Immature natural killer cell (primary cell): ENCODE measurements around the gene EMSY. TPM values are rescaled to one million over a fixed set of nuclear protein-coding genes. Genes with fewer than 3 reads are reported as not detected.
"Not testable (repeated sequence)": the region's sequence is repeated elsewhere in the genome, so short reads cannot be mapped to it uniquely, and the experiment has no call there.

Experiments
- DNase-seq, 3 donors: peaks; one replicate each; pipeline ENCODE4 v3.0.0; 2022; ENCODE audit warnings: mixed read lengths in 1 of 3
- H3K27ac Mint-ChIP-seq, 6 donors: one replicate each; pipeline ENCODE4 v1.8.0; 2020; ENCODE audit warnings: mixed read lengths in 6 of 6, mild to moderate bottlenecking in 5 of 6, inconsistent platforms in 4 of 6, moderate library complexity in 3 of 6
- H3K27me3 Mint-ChIP-seq, 3 donors: one replicate each; pipeline ENCODE4 v1.8.0; 2020 to 2021; ENCODE audit warnings: low read depth in 3 of 3, mild to moderate bottlenecking in 3 of 3, mixed read lengths in 3 of 3, moderate library complexity in 3 of 3, inconsistent platforms in 1 of 3
- H3K36me3 Mint-ChIP-seq, 3 donors: one replicate each; pipeline ENCODE4 v1.8.0; 2020; ENCODE audit warnings: mixed read lengths in 3 of 3, inconsistent platforms in 2 of 3, mild to moderate bottlenecking in 2 of 3
- H3K4me1 Mint-ChIP-seq, 2 donors: one replicate each; pipeline ENCODE4 v1.8.0; 2020; ENCODE audit warnings: inconsistent platforms in 2 of 2, mild to moderate bottlenecking in 2 of 2, mixed read lengths in 2 of 2, moderate library complexity in 1 of 2
- H3K4me3 Mint-ChIP-seq, 5 donors: one replicate each; pipeline ENCODE4 v1.8.0; 2020; ENCODE audit warnings: mild to moderate bottlenecking in 5 of 5, mixed read lengths in 5 of 5, inconsistent platforms in 3 of 5, moderate library complexity in 3 of 5
- H3K9me3 Mint-ChIP-seq, 6 donors: one replicate each; pipeline ENCODE4 v1.8.0; 2020; ENCODE audit warnings: mild to moderate bottlenecking in 6 of 6, mixed read lengths in 6 of 6, inconsistent platforms in 4 of 6, moderate library complexity in 3 of 6
- polyA plus RNA-seq, 3 donors: library from polyadenylated mRNA; unstranded; fragments of 300-500 nt; fragmentation: Illumina TruSeq; gene quantifications; one replicate each; pipeline ENCODE4 v1.2.3, GENCODE V29; 2021

EMSY gene
- polyA plus RNA-seq, 3 donors from 2014 or later, result 14.4 to 16.9 (median 15.5) TPM

GRCh38 chr11:76592025-76592914 lies 147.5 kb downstream of the EMSY start:
- Mint-ChIP-seq H3K4me1 (peaks cover 5 to 7% of the 10 kb centered on the region in 2 donors), H3K4me3 (no peak overlapping the region), H3K27me3 (peaks cover 0 to 7% (median 1%) of the 10 kb centered on the region in 3 donors), H3K36me3 (no peaks in the 10 kb centered on the region), H3K27ac (no peak overlapping the region), H3K9me3 (peaks cover 0 to 2% (median 0%) of the 10 kb centered on the region in 6 donors)
- no peak for DNase-seq

GRCh38 chr11:76592961-76593360 lies 148.1 kb downstream of the EMSY start:
- no peak overlapping the region for H3K4me3 Mint-ChIP-seq
- peaks cover 0 to 7% (median 1%) of the 10 kb centered on the region in 3 donors for H3K27me3 Mint-ChIP-seq
- no peak for DNase-seq
- peaks cover 4% of the 10 kb centered on the region in 2 donors for H3K4me1 Mint-ChIP-seq
- no peak overlapping the region for H3K27ac Mint-ChIP-seq
- H3K36me3 Mint-ChIP-seq, result no peaks in the 10 kb centered on the region
- H3K9me3 Mint-ChIP-seq, result peaks cover 0 to 2% (median 0%) of the 10 kb centered on the region in 6 donors

- not testable (repeated sequence) for DNase-seq, H3K36me3 Mint-ChIP-seq, H3K4me3 Mint-ChIP-seq, H3K9me3 Mint-ChIP-seq, H3K27ac Mint-ChIP-seq, H3K4me1 Mint-ChIP-seq
- peaks cover 0 to 12% (median 1%) of the 10 kb centered on the region in 3 donors for H3K27me3 Mint-ChIP-seq
Measured at GRCh38 chr11:76595091-76595490, 150.3 kb downstream of the EMSY start.

GRCh38 chr11:76596652-76597051 lies 151.8 kb downstream of the EMSY start:
- Mint-ChIP-seq H3K9me3 (peaks cover 0 to 2% (median 0%) of the 10 kb centered on the region in 6 donors), H3K27ac (no peak overlapping the region), H3K4me3 (no peak overlapping the region), H3K36me3 (no peaks in the 10 kb centered on the region), H3K27me3 (peaks cover 0 to 11% (median 1%) of the 10 kb centered on the region in 3 donors), H3K4me1 (no peaks in the 10 kb centered on the region)
- no peak for DNase-seq

- no peak for DNase-seq
- Mint-ChIP-seq H3K9me3 (peaks cover 0 to 2% (median 0%) of the 10 kb centered on the region in 6 donors), H3K27me3 (peaks cover 0 to 11% (median 0%) of the 10 kb centered on the region in 3 donors), H3K27ac (no peak overlapping the region), H3K36me3 (no peaks in the 10 kb centered on the region), H3K4me1 (no peaks in the 10 kb centered on the region), H3K4me3 (no peak overlapping the region)
Measured at GRCh38 chr11:76597533-76598425, 153.0 kb downstream of the EMSY start.

- DNase-seq, result no peak
- H3K27ac Mint-ChIP-seq, result no peak overlapping the region
- H3K36me3 Mint-ChIP-seq, result no peaks in the 10 kb centered on the region
- H3K27me3 Mint-ChIP-seq, result peaks cover 0 to 8% (median 0%) of the 10 kb centered on the region in 3 donors
- no peaks in the 10 kb centered on the region for H3K4me1 Mint-ChIP-seq
- H3K9me3 Mint-ChIP-seq, result peaks cover 0 to 2% (median 0%) of the 10 kb centered on the region in 6 donors
- H3K4me3 Mint-ChIP-seq, result no peak overlapping the region
Measured at GRCh38 chr11:76598426-76598839, 153.6 kb downstream of the EMSY start.

GRCh38 chr11:76599041-76600013 lies 154.5 kb downstream of the EMSY start:
- peaks cover 0 to 2% (median 0%) of the 10 kb centered on the region in 6 donors for H3K9me3 Mint-ChIP-seq
- H3K27ac Mint-ChIP-seq, result no peak overlapping the region
- no peak overlapping the region for H3K4me3 Mint-ChIP-seq
- H3K36me3 Mint-ChIP-seq, result no peaks in the 10 kb centered on the region
- peaks cover 0 to 8% (median 0%) of the 10 kb centered on the region in 3 donors for H3K27me3 Mint-ChIP-seq
- DNase-seq, result no peak
- no peaks in the 10 kb centered on the region for H3K4me1 Mint-ChIP-seq

- Mint-ChIP-seq H3K27me3 (peaks cover 0 to 9% (median 0%) of the 10 kb centered on the region in 3 donors), H3K4me1 (no peaks in the 10 kb centered on the region), H3K9me3 (no peaks in the 10 kb centered on the region), H3K27ac (no peak overlapping the region), H3K4me3 (no peak overlapping the region), H3K36me3 (no peaks in the 10 kb centered on the region)
- DNase-seq, result no peak
Measured at GRCh38 chr11:76600124-76600655, 155.4 kb downstream of the EMSY start.

GRCh38 chr11:76601272-76601671 lies 156.5 kb downstream of the EMSY start:
- H3K4me1 Mint-ChIP-seq, result no peaks in the 10 kb centered on the region
- no peak overlapping the region for H3K27ac Mint-ChIP-seq
- peaks cover 0 to 9% (median 0%) of the 10 kb centered on the region in 3 donors for H3K27me3 Mint-ChIP-seq
- H3K9me3 Mint-ChIP-seq, result no peaks in the 10 kb centered on the region
- no peak for DNase-seq
- H3K4me3 Mint-ChIP-seq, result no peak overlapping the region
- H3K36me3 Mint-ChIP-seq, result no peaks in the 10 kb centered on the region

GRCh38 chr11:76601724-76602123 lies 156.9 kb downstream of the EMSY start:
- no peak overlapping the region for H3K27ac Mint-ChIP-seq
- no peaks in the 10 kb centered on the region for H3K9me3 Mint-ChIP-seq
- H3K4me1 Mint-ChIP-seq, result no peaks in the 10 kb centered on the region
- no peaks in the 10 kb centered on the region for H3K36me3 Mint-ChIP-seq
- no peak for DNase-seq
- peaks cover 0 to 9% (median 0%) of the 10 kb centered on the region in 3 donors for H3K27me3 Mint-ChIP-seq
- H3K4me3 Mint-ChIP-seq, result no peak overlapping the region

GRCh38 chr11:76602431-76602861 lies 157.6 kb downstream of the EMSY start:
- DNase-seq, result no peak

More at GRCh38 chr11:76602431-76602861, 157.6 kb downstream of the EMSY start:
- Mint-ChIP-seq H3K27ac (no peak overlapping the region), H3K36me3 (no peaks in the 10 kb centered on the region), H3K4me1 (no peaks in the 10 kb centered on the region), H3K9me3 (no peaks in the 10 kb centered on the region), H3K4me3 (no peak overlapping the region), H3K27me3 (peaks cover 0 to 9% (median 0%) of the 10 kb centered on the region in 3 donors)
